Stimulated activated CD8-positive, alpha-beta memory T cell treated with anti-CD3 and anti-CD28 coated beads, Interleukin-4, amount 100 ng/mL, for 48 hours (primary cell): ENCODE data around the gene RPL38.

Experiments used
- DNase-seq: peaks from one replicate; pipeline ENCODE4 v3.0.0-alpha.2; 2020

The RPL38 gene

GRCh38 chr17:74203439-74204240, at the start of gene RPL38:
Gene RPL38 (plus strand): TSS chr17:74203678. CDS start chr17:74203956, 278 bp downstream.
- peak; percentile 99 for DNase-seq

- DNase-seq = peak; percentile 10
Measured at GRCh38 chr17:74153821-74154430, 49.6 kb upstream of the RPL38 start.

- DNase-seq = no peak
Measured at GRCh38 chr17:74156878-74157277, 46.6 kb upstream of the RPL38 start.

- no peak for DNase-seq
Measured at GRCh38 chr17:74157366-74157765, 46.1 kb upstream of the RPL38 start.

- DNase-seq = no peak
Measured at GRCh38 chr17:74158761-74159160, 44.7 kb upstream of the RPL38 start.

- no peak for DNase-seq
Measured at GRCh38 chr17:74159226-74159840, 44.1 kb upstream of the RPL38 start.

- no peak for DNase-seq
Measured at GRCh38 chr17:74160656-74161502, 42.6 kb upstream of the RPL38 start.

GRCh38 chr17:74161503-74161875, 42.0 kb upstream of the RPL38 start:
- no peak for DNase-seq

GRCh38 chr17:74163271-74163821, 40.1 kb upstream of the RPL38 start:
- DNase-seq = no peak

- no peak for DNase-seq
Measured at GRCh38 chr17:74163836-74164235, 39.6 kb upstream of the RPL38 start.

- DNase-seq = no peak
Measured at GRCh38 chr17:74164446-74165045, 38.9 kb upstream of the RPL38 start.

- no peak for DNase-seq
Measured at GRCh38 chr17:74165797-74166365, 37.6 kb upstream of the RPL38 start.

- DNase-seq = no peak
Measured at GRCh38 chr17:74170924-74171323, 32.6 kb upstream of the RPL38 start.

- DNase-seq = no peak
Measured at GRCh38 chr17:74172700-74173099, 30.8 kb upstream of the RPL38 start.

- DNase-seq = peak; percentile 73
Measured at GRCh38 chr17:74176546-74177001, 26.9 kb upstream of the RPL38 start.

- DNase-seq = no peak
Measured at GRCh38 chr17:74177018-74177450, 26.4 kb upstream of the RPL38 start.

- DNase-seq = no peak
Measured at GRCh38 chr17:74179576-74179975, 23.9 kb upstream of the RPL38 start.

GRCh38 chr17:74180336-74180735, 23.1 kb upstream of the RPL38 start:
- DNase-seq = no peak

GRCh38 chr17:74181341-74181740, 22.1 kb upstream of the RPL38 start:
- DNase-seq = no peak

- DNase-seq = no peak
Measured at GRCh38 chr17:74182041-74182723, 21.3 kb upstream of the RPL38 start.

GRCh38 chr17:74183411-74183810, 20.1 kb upstream of the RPL38 start:
- no peak for DNase-seq
